ENCODE data around the gene DIS3L2.
"Not testable (repeated sequence)": the region's sequence is repeated elsewhere in the genome, so short reads cannot be mapped to it uniquely, and the experiment has no call there.

Gene DIS3L2

DNA sequence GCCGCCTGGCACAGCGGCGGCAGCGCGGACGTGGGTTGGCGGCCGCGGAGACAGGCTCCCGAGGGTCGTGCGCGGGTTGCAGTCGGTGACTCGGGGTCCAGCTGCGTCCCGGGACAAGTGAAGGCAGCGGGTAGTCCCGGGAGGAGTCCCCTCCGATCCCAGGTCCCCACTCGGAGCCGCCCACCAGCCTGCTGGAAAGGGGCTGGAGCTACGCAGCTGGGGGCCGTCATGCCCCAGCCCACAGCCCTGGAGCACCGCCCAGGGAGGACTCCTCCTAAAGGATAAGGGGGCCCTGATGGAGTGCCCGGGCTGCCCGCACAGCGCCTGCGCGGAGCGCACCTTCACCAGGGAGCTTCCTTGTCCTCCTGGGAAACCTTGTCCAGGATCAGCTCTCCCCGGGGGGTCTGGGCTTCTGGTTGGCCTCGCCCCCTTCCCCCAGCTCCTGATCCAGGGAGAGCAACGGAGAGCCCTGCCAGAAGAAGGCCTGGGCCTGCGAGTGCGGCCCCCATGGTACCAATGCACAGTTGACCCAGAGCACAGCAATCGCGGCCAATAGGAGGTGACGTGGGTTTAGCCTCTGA lies 391.1 kb downstream of the DIS3L2 start:
- H3K4me3 ChIP-seq (ENCODE audit: low read depth, low read length) = no peak overlapping the region
- TF ChIP-seq, protein P1, sequence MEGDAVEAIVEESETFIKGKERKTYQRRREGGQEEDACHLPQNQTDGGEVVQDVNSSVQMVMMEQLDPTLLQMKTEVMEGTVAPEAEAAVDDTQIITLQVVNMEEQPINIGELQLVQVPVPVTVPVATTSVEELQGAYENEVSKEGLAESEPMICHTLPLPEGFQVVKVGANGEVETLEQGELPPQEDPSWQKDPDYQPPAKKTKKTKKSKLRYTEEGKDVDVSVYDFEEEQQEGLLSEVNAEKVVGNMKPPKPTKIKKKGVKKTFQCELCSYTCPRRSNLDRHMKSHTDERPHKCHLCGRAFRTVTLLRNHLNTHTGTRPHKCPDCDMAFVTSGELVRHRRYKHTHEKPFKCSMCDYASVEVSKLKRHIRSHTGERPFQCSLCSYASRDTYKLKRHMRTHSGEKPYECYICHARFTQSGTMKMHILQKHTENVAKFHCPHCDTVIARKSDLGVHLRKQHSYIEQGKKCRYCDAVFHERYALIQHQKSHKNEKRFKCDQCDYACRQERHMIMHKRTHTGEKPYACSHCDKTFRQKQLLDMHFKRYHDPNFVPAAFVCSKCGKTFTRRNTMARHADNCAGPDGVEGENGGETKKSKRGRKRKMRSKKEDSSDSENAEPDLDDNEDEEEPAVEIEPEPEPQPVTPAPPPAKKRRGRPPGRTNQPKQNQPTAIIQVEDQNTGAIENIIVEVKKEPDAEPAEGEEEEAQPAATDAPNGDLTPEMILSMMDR (IDR thresholded peaks at IDR 0.05; ENCODE audit: borderline replicate concordance, insufficient read depth, low read depth, low read length) = no peak

DNA sequence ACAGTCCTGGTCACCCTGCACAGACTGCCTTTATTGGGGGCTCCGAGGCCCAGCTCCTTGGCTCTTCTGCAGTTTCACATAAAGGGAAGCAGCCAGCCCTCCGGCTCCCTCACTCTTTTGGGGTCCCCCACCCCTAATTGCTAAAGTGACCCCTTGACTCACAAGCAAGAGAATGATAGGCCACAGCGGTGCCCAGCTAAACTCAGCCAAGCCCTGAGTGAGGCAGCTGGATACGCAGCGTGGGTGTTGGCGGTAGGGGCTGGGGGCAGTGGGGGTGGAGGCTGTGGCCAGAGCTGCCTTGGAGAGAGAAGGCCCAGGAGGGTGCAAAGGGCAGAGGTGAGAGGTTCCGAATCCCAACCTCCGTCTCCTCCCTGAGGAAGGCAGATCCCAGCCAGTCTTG lies 391.6 kb downstream of the DIS3L2 start:
- TF ChIP-seq, protein P1 (IDR thresholded peaks at IDR 0.05; ENCODE audit: borderline replicate concordance, insufficient read depth, low read depth, low read length) = no peak
- H3K4me3 ChIP-seq (ENCODE audit: low read depth, low read length) = no peak overlapping the region

DNA sequence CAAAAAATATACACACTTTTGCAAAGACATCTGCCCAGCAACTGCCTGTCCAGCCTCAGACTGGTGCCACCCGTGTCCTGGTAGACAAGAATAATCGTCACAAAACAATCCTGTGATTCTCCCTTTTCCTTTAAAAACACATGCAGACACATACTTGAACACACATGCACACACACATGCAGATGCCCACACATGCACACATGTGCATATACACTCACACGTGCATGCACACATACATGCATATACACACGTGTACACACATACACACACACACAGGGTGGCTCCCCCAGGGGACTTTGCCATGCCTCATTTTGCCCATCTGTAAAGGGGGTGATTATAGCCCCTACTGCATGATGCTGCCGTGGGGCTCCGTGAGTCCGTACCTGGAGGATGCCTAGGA lies 392.1 kb downstream of the DIS3L2 start:
- no peak overlapping the region for H3K4me3 ChIP-seq (ENCODE audit: low read depth, low read length)

DNA sequence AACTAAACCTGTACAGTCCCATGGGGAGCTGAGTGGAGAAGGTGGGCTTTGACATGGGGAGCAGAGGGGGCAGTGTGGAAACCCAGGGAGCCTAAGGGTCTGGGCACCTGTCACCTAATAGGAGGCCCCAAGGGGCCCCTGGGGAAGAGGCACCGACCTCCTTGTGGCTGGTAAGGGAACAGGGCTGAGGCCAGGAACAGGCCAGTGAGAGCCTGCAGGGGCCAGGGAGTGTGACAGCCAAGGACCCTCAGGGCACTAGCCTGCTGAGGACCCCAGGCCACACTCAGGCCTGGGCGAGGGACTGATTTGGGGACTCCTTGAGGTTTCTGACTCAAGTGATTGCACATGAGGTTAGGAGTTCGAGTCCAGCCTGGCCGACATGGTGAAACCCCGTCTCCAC lies 392.6 kb downstream of the DIS3L2 start:
- H3K4me3 ChIP-seq (ENCODE audit: low read depth, low read length) = no peak overlapping the region
- TF ChIP-seq, protein P1 (IDR thresholded peaks at IDR 0.05; ENCODE audit: borderline replicate concordance, insufficient read depth, low read depth, low read length) = no peak

More for the DNA sequence above, 392.1 kb downstream of the DIS3L2 start:
- TF ChIP-seq, protein P1 (IDR thresholded peaks at IDR 0.05; ENCODE audit: borderline replicate concordance, insufficient read depth, low read depth, low read length) = no peak

DNA sequence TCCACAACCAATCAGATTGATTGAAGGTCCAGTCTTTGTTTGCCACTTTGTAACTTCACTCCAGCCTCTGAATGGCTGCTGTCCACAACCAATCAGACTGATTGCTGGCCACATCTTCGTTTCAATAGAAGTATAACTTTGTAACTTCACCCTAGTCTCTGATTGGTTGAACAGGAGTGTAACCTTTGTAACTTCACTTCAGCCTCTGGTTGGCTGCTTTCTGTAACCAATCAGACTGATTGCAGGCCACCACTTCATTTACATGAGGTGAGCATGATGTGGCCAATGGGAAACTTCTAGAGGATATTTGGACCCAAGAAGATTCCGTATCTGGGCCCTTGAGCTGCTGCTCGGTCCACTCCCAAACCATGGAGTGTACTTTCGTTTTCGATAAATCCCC lies 400.1 kb downstream of the DIS3L2 start:
- TF ChIP-seq, protein P1 (IDR thresholded peaks at IDR 0.05; ENCODE audit: borderline replicate concordance, insufficient read depth, low read depth, low read length) = no peak
- no peak overlapping the region for H3K4me3 ChIP-seq (ENCODE audit: low read depth, low read length)

DNA sequence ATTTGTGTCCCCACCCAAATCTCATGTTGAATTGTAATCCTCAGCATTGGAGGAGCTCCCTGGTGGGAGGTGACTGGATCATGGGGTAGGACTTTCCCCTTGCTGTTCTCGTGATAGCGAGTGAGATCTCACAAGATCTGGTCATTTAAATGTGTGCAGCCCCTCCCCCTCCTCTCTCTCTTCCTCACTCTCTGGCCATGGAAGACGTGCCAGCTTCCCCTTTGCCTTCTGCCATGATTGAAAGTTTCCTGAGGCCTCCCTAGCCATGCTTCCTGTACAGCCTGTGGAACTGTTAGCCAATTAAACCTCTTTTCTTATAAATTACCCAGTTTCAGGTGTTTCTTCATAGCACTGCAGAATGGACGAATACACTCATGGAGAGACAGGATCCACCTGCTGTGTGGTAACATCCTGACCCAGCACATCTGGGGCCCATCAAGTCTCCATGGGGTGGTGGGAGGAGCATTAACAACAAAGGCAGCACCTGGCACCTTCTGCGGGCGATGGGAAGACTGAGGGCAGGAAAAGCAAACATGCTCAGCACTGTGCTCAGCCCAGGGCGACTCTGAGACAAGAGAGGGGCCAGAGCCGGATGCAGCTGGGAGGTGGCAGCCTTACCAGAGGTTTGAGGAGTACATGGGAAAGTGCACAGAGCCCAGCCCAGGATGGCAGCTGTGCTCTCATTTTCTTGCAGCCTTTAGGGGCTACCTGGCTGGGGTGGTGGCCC lies 400.8 kb downstream of the DIS3L2 start:
- H3K4me3 ChIP-seq (ENCODE audit: low read depth, low read length) = no peak overlapping the region
- TF ChIP-seq, protein P1 (IDR thresholded peaks at IDR 0.05; ENCODE audit: borderline replicate concordance, insufficient read depth, low read depth, low read length) = no peak

DNA sequence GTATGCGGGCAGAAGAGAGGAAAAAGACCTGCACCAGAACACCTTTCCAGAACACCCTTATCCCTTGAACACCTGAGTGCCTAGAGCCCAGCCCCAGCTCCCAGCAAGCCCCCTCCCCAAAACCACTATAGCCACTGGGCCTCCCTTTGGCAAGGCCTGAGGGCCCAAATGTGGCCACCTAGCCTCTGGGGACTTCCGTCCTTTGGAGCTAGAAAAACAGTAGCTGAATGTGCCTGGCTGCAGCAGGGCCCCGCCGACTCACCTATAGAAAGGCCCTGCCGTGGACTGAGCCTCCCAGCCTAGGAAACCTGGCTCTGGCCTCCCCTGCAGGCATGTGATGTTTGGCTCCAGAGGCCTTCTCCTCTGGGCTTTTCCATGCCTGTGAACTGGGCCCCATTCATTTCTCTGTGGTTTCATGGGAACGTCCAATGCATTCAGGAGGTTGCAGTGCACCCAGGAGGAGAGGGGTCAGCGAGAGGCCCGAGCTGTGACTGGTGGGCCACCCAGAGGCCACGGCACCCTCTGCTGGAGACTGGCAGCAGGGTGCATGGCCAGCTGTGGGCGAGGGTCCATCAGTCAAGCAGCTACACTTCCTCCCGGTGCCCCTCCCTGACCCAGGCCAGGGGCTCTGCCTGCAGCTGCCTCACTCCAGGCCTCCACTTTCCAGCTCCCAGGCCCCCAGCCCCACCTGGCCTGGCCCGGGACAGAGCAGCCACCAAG lies 401.7 kb downstream of the DIS3L2 start:
- not testable (repeated sequence) for H3K4me3 ChIP-seq (ENCODE audit: low read depth, low read length)

Data from GM12875 (cell line).